Embryonic facial prominence (tissue), 1 donor: ENCODE measurements around the gene MNT.

Experiments used
- DNase-seq: peaks from one replicate; pipeline ENCODE4 v3.0.0-alpha.2; 2016; ENCODE audit errors: extremely low spot score

Gene MNT

GRCh38 chr17:2380950-2381649, 19.8 kb downstream of the MNT start:
- no peak for DNase-seq

DNA sequence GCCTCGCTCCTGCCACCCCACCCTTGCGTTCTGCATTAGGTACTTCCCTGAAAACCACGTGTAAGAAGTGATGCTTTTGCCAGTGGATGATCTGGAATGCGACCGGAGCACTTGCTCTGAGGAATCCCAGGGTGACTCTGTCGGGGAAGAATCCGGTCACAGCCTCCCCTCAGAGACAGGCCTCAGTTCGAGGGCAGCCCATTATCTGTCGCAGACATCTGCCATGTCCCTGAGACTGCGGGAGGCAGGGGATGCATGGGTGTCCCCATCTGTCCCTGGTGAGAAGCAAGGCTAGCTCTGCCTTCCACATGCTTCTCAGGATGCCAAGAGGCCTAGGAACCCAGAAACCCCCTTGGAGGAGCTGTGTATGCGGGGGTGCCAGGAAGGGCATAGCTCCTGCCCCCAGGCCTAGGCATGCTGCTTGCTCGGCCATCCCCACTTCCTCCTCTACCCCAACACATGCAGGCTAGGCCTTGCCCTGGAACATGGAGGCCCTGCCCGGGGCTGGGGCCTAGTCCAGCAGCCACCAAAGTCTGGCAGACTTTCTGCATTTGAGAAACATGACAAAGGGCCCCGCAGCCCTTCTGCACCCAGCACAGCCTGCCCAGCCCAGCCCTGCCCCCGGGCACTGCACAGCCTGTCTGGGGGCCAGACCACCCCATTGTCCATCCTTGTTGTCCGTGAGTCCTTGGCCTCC, 20.5 kb downstream of the MNT start:
- no peak for DNase-seq

DNA sequence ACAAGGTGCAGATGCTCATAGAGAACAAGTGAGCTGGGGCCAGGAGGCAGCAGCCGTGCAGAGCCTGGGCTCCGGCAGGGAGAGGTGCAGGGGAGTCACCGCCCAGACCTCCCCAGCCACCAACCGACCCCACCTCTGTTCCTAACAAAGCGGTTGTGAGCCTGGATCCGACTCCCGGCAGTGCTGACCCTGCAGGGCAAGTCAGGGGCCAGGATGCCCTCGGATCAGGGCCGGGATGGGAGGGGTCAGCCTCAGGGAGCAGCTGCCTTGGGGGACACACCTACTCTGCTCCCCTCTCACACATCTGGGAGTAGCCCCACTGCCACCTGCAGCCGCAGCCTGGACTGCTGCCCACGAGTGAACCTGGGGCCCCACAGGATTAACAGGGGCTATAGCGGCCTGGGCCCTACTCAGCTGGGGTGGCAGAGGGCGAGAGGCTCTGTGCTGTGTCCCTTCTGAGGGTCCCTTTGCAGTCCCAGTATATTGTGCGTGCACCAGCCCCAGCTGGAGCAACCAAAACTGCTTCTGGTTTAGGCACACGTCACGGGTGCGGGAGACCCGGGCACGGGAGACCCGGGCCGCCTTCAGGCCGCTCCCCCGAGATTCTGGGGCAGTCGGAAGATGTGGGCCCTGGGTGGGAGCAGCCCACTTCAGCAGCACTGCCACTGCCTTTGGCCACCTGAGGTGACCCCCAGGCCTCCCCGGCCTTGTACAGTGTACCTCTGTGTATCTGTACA, 21.2 kb downstream of the MNT start:
- DNase-seq = no peak

GRCh38 chr17:2378905-2379304, 22.0 kb downstream of the MNT start:
- DNase-seq = no peak

- DNase-seq = no peak
These were observed 23.2 kb downstream of the MNT start for GRCh38 chr17:2377659-2378058.

DNA sequence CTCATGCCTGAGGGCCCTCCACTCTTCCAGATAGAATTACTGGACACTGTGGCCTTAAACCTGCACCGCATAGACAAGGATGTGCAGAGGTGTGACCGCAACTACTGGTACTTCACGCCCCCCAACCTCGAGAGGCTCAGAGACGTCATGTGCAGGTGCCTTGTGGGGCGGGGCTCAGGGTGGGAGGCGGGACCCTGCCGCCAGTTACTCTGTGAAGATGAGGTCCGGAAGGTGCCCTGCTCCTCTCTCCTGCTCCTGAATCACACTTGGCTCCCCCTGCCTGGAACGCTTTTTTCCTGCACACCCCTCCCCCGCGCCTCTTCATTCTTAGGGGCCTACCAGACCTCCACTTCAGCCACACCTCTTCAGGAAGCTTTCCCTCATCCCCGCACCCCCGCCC, 24.8 kb downstream of the MNT start:
- DNase-seq = no peak

DNA sequence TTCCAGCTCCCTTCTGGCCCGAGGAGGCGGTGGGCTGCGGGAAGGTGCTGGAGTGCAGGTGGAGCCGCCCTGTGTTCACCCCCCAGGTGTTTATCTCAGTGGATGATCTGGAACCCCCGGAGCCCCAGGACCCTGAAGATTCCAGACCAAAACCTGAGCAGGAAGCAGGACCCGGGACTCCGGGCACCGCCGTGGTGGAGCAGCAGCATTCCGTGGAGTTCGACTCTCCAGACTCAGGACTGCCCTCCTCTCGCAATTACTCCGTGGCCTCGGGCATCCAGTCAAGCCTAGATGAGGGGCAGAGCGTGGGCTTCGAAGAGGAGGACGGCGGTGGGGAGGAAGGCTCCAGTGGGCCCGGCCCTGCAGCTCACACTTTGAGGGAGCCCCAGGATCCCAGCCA, 25.5 kb downstream of the MNT start:
- DNase-seq = no peak

GRCh38 chr17:2374549-2375285, 26.1 kb downstream of the MNT start:
- DNase-seq = no peak

GRCh38 chr17:2373179-2373578, 27.7 kb downstream of the MNT start:
- no peak for DNase-seq

DNA sequence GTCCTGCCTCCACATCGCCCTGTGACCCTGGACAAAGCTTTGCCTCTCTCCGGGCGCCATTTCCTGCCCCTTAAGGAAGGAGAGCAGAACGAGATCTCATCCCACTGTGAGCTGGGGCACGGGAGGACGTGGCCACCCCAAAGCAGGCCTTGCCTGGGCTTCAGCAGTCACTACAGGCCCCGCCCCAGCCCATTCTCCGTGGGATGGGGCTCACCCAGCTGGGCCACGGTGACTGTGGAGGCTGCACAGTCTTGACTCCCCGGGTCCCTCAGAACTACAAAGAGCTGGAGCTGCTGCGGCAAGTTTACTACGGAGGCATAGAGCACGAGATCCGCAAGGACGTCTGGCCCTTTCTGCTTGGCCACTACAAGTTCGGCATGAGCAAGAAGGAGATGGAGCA, 28.2 kb downstream of the MNT start:
- DNase-seq = no peak

GRCh38 chr17:2372180-2372579, 28.7 kb downstream of the MNT start:
- DNase-seq = no peak

DNA sequence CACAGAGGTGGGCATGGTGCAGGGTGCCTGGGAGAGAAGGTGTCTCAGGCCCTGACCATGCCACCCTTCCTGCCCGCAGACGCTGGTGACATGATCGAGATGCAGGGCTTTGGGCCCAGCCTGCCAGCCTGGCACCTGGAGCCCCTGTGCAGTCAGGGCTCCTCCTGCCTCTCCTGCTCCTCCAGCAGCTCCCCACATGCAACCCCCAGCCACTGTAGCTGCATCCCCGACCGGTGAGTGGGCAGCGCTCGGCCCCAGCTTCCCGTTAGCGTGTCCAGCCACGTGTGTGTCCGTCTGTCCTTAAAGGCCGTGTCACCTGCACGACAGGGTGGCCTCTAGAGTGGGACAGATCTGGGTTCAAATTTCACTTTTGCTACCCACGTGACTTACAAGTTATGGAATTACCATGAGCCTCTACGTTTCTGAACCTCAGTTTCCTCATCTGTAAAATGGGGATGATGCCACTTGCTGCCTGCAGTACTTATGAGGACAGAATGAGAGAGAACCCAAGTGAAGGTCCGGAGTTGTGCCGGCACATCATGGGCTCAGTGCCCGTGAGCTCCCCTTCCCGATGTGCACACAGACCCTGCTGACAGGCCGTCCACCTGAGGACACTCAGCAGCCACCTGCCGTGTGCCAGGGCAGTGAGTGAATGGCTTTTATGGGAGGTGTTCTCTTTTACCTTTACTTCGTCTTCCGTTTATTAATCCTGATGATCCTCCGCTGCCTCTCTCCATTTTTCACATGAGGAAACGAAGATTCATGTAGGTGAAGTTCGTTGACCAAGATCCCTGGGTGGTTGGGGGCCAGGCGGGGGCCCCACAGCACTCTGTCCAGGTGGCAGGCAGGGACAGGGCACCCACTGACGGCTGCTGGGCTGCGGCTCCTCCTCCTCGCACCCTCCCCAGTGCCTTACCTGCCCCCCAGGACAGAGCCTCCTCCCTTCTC, 29.4 kb downstream of the MNT start:
- DNase-seq = no peak

- no peak for DNase-seq
These were observed 30.7 kb downstream of the MNT start for GRCh38 chr17:2370211-2370589.

GRCh38 chr17:2369551-2370210, 31.2 kb downstream of the MNT start:
- no peak for DNase-seq

DNA sequence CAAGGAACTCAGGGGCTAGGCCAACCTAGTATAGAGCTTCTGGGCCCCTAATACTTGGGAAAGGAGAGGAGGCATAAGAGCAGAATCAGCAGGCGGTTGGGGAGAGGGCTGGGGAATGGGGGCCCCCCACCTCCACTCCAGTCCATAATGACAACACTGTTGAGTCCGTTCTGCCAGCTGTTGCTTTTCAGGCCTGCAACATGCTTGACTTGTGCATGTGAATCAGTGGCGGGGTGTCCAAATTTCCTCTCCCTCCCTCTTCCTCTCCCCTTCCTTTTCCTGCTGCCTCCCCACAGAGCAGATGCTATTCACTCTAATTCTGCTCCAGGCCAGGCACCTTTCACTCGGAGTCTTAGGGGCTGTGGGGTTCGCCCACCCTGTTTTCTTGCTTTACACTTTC, 31.8 kb downstream of the MNT start:
- no peak for DNase-seq

- DNase-seq = no peak
These were observed 32.5 kb downstream of the MNT start for GRCh38 chr17:2368359-2368758.

DNA sequence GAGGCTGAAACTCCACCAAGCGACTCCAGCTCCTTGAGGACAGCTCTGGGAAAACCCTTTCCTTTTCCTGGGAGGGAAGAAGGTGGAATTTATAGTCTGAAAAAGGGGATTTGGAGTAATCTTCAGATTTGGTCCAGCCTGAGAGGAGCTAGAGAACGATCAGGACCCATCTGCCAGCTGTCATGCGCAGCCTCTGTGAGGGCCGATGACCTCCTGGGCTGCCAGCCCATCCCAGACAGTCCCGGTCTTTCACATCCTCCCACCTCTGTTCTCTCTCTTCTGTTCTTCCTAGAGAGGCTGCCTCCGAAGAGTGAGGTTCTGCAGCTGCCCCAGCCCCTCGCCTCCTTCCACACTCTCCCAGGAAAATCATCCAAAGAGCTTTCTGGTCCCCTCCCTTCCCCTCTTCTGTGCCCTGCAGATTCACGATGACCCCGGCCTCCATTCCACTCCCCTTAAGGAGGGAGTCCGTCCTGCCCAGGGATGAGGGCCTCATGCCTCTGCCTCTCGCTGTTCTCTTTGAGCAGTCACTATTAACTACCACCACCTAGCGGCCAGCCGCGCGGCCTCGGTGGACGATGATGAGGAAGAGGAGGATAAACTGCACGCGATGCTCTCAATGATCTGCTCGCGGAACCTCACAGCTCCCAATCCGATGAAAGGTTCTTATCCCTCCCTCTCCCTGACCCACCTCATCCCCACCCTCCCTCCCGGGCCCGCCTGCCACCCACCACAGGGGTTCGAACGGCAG, 33.9 kb downstream of the MNT start:
- DNase-seq = no peak

GRCh38 chr17:2365132-2365531, 35.7 kb downstream of the MNT start:
- no peak for DNase-seq

DNA sequence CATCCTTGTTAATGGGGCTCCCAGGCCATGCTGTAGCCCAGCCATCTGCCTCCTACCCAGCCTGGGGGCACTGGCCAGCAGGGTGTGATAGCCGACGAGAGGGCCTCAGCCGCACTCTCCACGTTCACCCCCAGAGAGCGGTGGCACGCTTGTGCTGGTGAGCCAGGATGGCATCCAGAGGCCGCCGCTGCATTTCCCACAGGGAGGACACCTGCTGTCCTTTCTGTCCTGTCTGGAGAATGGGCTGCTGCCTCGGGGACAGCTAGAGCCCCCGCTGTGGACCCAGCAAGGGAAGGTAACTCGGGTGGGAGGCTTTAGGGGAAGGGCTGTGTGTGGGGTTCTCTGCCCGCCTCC, 36.1 kb downstream of the MNT start:
- no peak for DNase-seq
